ENCODE measurements around the gene CLCNKB.

The CLCNKB gene

DNA sequence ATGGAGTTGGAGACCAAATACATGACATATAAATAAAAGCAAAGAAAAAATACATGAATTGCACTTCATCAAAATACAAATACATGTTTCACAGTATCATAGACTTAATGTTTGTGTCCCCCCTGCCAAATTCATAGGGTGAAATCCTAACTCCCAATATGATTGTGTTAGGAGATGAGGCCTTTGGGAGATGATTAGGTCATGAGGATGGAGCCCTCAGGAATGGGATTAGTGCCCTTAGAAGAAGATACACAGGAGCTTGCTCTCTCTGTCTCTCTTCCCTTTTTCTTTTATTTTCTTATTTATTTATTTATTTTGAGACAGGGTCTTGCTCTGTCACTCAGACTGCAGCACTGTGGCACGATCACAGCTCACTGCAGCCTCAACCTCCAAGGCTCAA lies 55.8 kb downstream of the CLCNKB start:
- Histone ChIP-seq H3K36me3 (ENCODE audit: control insufficient read depth, insufficient read depth, low read length) (no peaks in the 10 kb centered on the region), H3K27me3 (ENCODE audit: control insufficient read depth, insufficient read depth, low read length) (no peaks in the 10 kb centered on the region), H3K4me3 (ENCODE audit: low read length) (no peak overlapping the region), H3K27ac (ENCODE audit: low read length) (no peak overlapping the region), H3K4me1 (ENCODE audit: control insufficient read depth, insufficient read depth, low read length) (no peaks in the 10 kb centered on the region), H3K9me3 (ENCODE audit: control insufficient read depth, insufficient read depth, low read length) (no peaks in the 10 kb centered on the region; the same call in 1 of the 2 replicates)
- DNase-seq (ENCODE audit: low read depth, low spot score), result no peak
- WGBS (ENCODE audit: insufficient coverage, insufficient read length), result no CpG with 5 or more reads among the region's 1 CpG

GRCh38 chr1:16101623-16102022 lies 58.0 kb downstream of the CLCNKB start:
- Histone ChIP-seq H3K36me3 (ENCODE audit: control insufficient read depth, insufficient read depth, low read length) (no peaks in the 10 kb centered on the region), H3K27me3 (ENCODE audit: control insufficient read depth, insufficient read depth, low read length) (no peaks in the 10 kb centered on the region), H3K4me3 (ENCODE audit: low read length) (no peak overlapping the region), H3K27ac (ENCODE audit: low read length) (no peak overlapping the region), H3K9me3 (ENCODE audit: control insufficient read depth, insufficient read depth, low read length) (no peaks in the 10 kb centered on the region; the same call in 1 of the 2 replicates), H3K4me1 (ENCODE audit: control insufficient read depth, insufficient read depth, low read length) (no peaks in the 10 kb centered on the region)
- no CpG with 5 or more reads among the region's 9 CpGs for WGBS (ENCODE audit: insufficient coverage, insufficient read length)
- DNase-seq (ENCODE audit: low read depth, low spot score), result no peak

Measured in iPS DF 6.9 (cell line).